Breast epithelium (tissue), 3 donors: ENCODE results near the gene MEPCE.

ENCODE experiments used
- CTCF ChIP-seq, 3 donors: fragments of 450-650 bp; IDR thresholded peaks; one replicate each; pipeline ENCODE4 v1.5.1; 2016 to 2017; ENCODE audit warnings: antibody characterized with exemption in 3 of 3, mild to moderate bottlenecking in 3 of 3, moderate library complexity in 3 of 3
- POLR2A ChIP-seq: fragments of 450-650 bp; IDR thresholded peaks from one replicate; pipeline ENCODE4 v1.6.1; 2016; ENCODE audit warnings: antibody characterized with exemption, mild to moderate bottlenecking, moderate library complexity
- POLR2AphosphoS5 ChIP-seq, 3 donors: sonication (generic); formaldehyde crosslinking; IDR thresholded peaks; one replicate each; pipeline ENCODE4 v1.6.1; 2017; ENCODE audit warnings: antibody characterized with exemption in 3 of 3

DNA sequence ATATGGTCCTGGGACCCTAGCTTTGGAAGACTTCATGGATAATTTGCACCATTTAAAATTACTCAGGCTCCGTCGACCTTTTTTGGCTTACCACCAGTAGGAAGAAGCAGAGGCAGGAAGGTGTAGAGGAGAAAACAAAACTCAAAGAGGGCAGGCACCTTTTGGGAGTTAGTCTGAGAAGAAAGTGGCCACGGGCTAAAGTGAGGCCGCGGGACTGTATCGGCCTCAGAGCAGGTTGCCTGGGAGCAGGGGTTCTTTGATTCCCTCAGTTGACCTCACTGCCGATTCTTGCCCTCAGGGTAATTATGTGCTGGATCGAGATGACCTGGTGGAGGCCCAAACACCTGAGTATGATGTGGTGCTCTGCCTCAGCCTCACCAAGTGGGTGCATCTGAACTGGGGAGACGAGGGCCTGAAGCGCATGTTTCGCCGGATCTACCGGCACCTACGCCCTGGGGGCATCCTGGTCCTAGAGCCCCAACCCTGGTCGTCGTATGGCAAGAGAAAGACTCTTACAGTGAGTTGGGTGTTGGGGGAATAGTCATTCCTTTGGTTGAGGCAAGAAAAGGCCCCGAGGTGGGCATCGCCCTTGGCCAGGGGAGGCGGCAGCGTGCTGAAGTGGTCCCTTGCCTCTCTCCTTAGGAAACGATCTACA lies 3.1 kb downstream of the MEPCE start:
- TF ChIP-seq CTCF (IDR thresholded peaks at IDR 0.05) (no peak), POLR2AphosphoS5 (IDR thresholded peaks at IDR 0.05) (no peak), POLR2A (no peak)
